ENCODE measurements around the gene SS18. TPM values are rescaled to one million over a fixed set of nuclear protein-coding genes. Genes with fewer than 3 reads are reported as not detected.

SS18 gene
- total RNA-seq, 2 experiments from 2014 or later = 59.3 to 64.5 TPM

DNA sequence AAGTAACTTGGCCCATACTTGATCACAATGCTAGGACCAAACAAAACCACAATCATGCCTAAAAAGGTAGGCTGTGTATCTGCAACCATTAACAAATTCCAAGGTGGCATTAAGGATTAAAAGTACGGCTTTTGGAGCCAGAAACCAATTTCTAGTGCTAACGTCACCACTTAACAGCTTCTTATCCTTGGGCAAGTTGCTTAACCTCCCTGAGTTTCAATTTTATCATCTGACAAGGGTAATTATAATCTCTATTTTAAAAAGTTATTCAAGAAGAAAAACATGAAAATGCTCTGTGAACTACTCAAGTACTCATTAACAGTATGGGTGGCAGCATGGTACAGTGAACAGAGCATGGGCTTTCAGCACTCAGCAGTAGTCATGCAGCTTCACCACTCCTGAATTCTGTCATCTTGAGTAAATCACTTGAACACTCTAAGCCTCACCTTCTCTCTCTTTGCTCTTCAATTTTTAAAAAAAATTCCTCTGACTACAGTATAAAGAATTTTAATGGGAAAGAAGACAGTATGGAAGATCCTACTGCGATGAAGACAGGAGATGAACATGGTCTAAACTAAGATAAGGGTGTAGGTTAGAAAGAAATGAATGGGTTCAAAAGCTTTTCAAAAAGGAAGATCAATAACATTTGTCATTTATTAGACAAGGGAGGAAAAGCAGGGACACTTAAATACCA lies 69.2 kb downstream of the SS18 start:
- DNase-seq = no peak
- Mint-ChIP-seq H3K27me3 (ENCODE audit: low read depth) (no peaks in the 10 kb centered on the region), H3K4me3 (no peak overlapping the region), H3K27ac (no peak overlapping the region), H3K36me3 (ENCODE audit: low read depth) (peaks cover 64% of the 10 kb centered on the region), H3K4me1 (ENCODE audit: low read depth) (peaks cover 8% of the 10 kb centered on the region), H3K9me3 (ENCODE audit: insufficient read depth) (no peaks in the 10 kb centered on the region)
- ChIA-PET POLR2A (no interaction called here), CTCF (no interaction called here)
- no peak for ATAC-seq

- ChIA-PET CTCF (no interaction called here), POLR2A (no interaction called here)
- Mint-ChIP-seq H3K4me1 (ENCODE audit: low read depth) (peaks cover 1% of the 10 kb centered on the region), H3K27ac (no peak overlapping the region), H3K9me3 (ENCODE audit: insufficient read depth) (no peaks in the 10 kb centered on the region), H3K4me3 (no peak overlapping the region), H3K27me3 (ENCODE audit: low read depth) (no peaks in the 10 kb centered on the region), H3K36me3 (ENCODE audit: low read depth) (peaks cover 45% of the 10 kb centered on the region)
- ATAC-seq = no peak
- no peak for DNase-seq
Observed at GRCh38 chr18:26017929-26018328, 72.5 kb downstream of the SS18 start.

GRCh38 chr18:26014462-26014861 lies 76.0 kb downstream of the SS18 start:
- CTCF ChIA-PET = no interaction called here
- ATAC-seq = no peak
- no peaks in the 10 kb centered on the region for H3K27me3 Mint-ChIP-seq (ENCODE audit: low read depth)
- peaks cover 37% of the 10 kb centered on the region for H3K36me3 Mint-ChIP-seq (ENCODE audit: low read depth)
- POLR2A ChIA-PET = no interaction called here
- DNase-seq = no peak
- H3K27ac Mint-ChIP-seq = no peak overlapping the region
- H3K4me1 Mint-ChIP-seq (ENCODE audit: low read depth) = peaks cover 1% of the 10 kb centered on the region
- H3K4me3 Mint-ChIP-seq = no peak overlapping the region
- no peaks in the 10 kb centered on the region for H3K9me3 Mint-ChIP-seq (ENCODE audit: insufficient read depth)

DNA sequence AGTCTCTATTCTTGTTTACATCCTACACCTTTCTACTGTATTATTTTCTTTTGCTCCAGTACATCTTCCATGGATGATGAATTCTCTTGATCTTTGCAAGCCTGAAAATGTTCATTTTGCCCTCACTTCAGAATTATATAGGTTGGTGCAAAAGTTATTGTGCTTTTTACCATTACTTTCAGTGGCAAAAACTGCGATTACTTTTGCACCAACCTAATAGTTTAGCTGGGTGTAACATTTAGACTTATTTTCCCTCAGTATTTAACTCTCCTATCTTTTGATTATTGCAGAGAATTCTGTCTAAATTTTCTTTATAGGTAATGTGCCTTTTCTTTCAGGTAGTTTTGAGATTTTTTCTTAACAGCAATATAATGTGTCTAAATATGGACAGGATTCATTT lies 81.8 kb downstream of the SS18 start:
- Mint-ChIP-seq H3K4me3 (no peak overlapping the region), H3K36me3 (ENCODE audit: low read depth) (peaks cover 13% of the 10 kb centered on the region), H3K27me3 (ENCODE audit: low read depth) (peaks cover 3% of the 10 kb centered on the region), H3K9me3 (ENCODE audit: insufficient read depth) (no peaks in the 10 kb centered on the region), H3K4me1 (ENCODE audit: low read depth) (no peaks in the 10 kb centered on the region), H3K27ac (no peak overlapping the region)
- POLR2A ChIA-PET = no interaction called here
- DNase-seq (no peak), ATAC-seq (no peak)
- CTCF ChIA-PET = interaction anchor here (0.7 kb wide), 1 partner anchor 329 kb away, joined by 3 read pairs; no protein-coding TSS in a partner anchor

DNA sequence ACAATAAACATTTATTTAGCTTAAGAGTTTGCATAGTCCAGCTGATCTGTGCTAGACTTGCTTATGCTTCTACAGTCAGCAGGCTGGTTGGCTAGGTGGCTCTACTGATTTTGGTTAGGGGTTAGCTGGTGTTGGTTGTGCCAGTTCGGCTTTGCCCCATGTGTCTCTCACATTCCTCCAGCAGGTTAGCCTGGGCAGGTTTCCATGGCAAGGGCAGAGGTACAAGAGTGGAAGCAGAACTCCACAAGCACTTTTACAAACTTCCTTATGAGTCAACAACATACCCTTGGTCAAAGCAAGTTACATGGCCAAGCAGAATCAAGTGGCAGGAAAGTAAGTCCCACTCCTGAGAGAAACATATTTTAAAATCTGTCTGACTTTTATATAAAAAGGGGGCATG lies 82.3 kb downstream of the SS18 start:
- no peak for DNase-seq
- no peak for ATAC-seq
- CTCF ChIA-PET = no interaction called here
- Mint-ChIP-seq H3K27ac (no peak overlapping the region), H3K27me3 (ENCODE audit: low read depth) (peaks cover 3% of the 10 kb centered on the region), H3K4me1 (ENCODE audit: low read depth) (no peaks in the 10 kb centered on the region), H3K9me3 (ENCODE audit: insufficient read depth) (no peaks in the 10 kb centered on the region), H3K36me3 (ENCODE audit: low read depth) (peaks cover 10% of the 10 kb centered on the region), H3K4me3 (no peak overlapping the region)
- POLR2A ChIA-PET = interaction anchor here (0.9 kb wide), 1 partner anchor 13 kb away, joined by 3 read pairs; no protein-coding TSS in a partner anchor

- no peak overlapping the region for H3K4me3 Mint-ChIP-seq
- H3K27me3 Mint-ChIP-seq (ENCODE audit: low read depth) = peaks cover 3% of the 10 kb centered on the region
- H3K9me3 Mint-ChIP-seq (ENCODE audit: insufficient read depth) = no peaks in the 10 kb centered on the region
- no peak overlapping the region for H3K27ac Mint-ChIP-seq
- CTCF ChIA-PET = no interaction called here
- no peak for DNase-seq
- ATAC-seq = no peak
- peaks cover 5% of the 10 kb centered on the region for H3K36me3 Mint-ChIP-seq (ENCODE audit: low read depth)
- POLR2A ChIA-PET = no interaction called here
- no peaks in the 10 kb centered on the region for H3K4me1 Mint-ChIP-seq (ENCODE audit: low read depth)
Observed at GRCh38 chr18:26005950-26006349, 84.5 kb downstream of the SS18 start.

GRCh38 chr18:26004832-26005231 lies 85.6 kb downstream of the SS18 start:
- H3K4me1 Mint-ChIP-seq (ENCODE audit: low read depth) = no peaks in the 10 kb centered on the region
- no peak for ATAC-seq
- H3K27me3 Mint-ChIP-seq (ENCODE audit: low read depth) = peaks cover 3% of the 10 kb centered on the region
- H3K4me3 Mint-ChIP-seq = no peak overlapping the region
- CTCF ChIA-PET = interaction anchor here (1.0 kb wide), 1 partner anchor 10 kb away, joined by 3 read pairs; no protein-coding TSS in a partner anchor
- H3K27ac Mint-ChIP-seq = no peak overlapping the region
- H3K9me3 Mint-ChIP-seq (ENCODE audit: insufficient read depth) = no peaks in the 10 kb centered on the region
- peaks cover 2% of the 10 kb centered on the region for H3K36me3 Mint-ChIP-seq (ENCODE audit: low read depth)
- no peak for DNase-seq
- POLR2A ChIA-PET = no interaction called here

DNA sequence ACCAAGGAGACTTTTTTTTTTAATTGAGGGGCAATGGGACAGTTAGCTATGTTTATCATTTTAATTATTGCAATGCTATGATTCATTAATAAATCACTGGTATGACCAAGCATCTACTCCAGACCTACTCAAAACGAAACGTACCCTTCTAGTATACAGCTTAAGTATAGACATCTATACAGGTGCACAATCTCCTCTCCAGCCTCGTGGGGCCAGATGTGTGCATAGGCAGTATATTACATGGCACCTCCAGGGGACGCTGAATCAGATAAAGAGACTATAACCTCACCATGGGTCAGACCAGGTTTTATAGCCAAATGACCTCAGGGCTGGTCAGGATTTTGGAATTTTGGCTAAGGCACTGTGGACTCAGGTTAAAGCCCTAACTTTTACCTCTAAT lies 86.6 kb downstream of the SS18 start:
- Mint-ChIP-seq H3K9me3 (ENCODE audit: insufficient read depth) (peaks cover 5% of the 10 kb centered on the region), H3K36me3 (ENCODE audit: low read depth) (no peaks in the 10 kb centered on the region), H3K4me3 (no peak overlapping the region), H3K27me3 (ENCODE audit: low read depth) (peaks cover 3% of the 10 kb centered on the region), H3K27ac (no peak overlapping the region), H3K4me1 (ENCODE audit: low read depth) (no peaks in the 10 kb centered on the region)
- ChIA-PET POLR2A (no interaction called here), CTCF (interaction anchor here (1.0 kb wide), 1 partner anchor 9 kb away, joined by 3 read pairs; no protein-coding TSS in a partner anchor)
- ATAC-seq (no peak), DNase-seq (no peak)

DNA sequence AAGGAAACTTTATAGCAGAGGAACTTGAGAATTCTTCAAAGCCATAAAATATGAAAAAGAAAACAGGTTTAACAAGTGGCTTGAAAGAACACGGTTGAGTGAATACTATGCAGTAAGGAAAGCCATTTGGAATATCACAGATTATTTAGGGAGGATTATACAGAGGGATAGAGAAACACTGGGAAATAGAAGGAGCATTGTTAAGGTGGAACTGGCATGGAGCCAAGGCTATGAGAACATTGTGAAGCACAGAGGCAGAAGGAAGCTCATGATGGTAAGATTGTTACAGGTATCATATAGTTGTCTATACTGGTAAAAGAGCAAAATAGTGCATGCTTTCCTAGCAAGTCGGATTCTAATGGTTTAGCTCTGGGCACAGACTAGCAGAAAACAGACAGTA lies 87.1 kb downstream of the SS18 start:
- Mint-ChIP-seq H3K9me3 (ENCODE audit: insufficient read depth) (peaks cover 5% of the 10 kb centered on the region), H3K4me3 (no peak overlapping the region), H3K27ac (no peak overlapping the region), H3K4me1 (ENCODE audit: low read depth) (no peaks in the 10 kb centered on the region), H3K36me3 (ENCODE audit: low read depth) (no peaks in the 10 kb centered on the region), H3K27me3 (ENCODE audit: low read depth) (peaks cover 3% of the 10 kb centered on the region)
- CTCF ChIA-PET = no interaction called here
- no peak for DNase-seq
- POLR2A ChIA-PET = no interaction called here
- ATAC-seq = no peak

- Mint-ChIP-seq H3K9me3 (ENCODE audit: insufficient read depth) (peaks cover 5% of the 10 kb centered on the region), H3K4me3 (no peak overlapping the region), H3K27me3 (ENCODE audit: low read depth) (peaks cover 3% of the 10 kb centered on the region), H3K36me3 (ENCODE audit: low read depth) (no peaks in the 10 kb centered on the region), H3K27ac (no peak overlapping the region), H3K4me1 (ENCODE audit: low read depth) (no peaks in the 10 kb centered on the region)
- ChIA-PET POLR2A (no interaction called here), CTCF (no interaction called here)
- ATAC-seq = no peak
- DNase-seq = no peak
Observed at GRCh38 chr18:26002375-26002910, 88.0 kb downstream of the SS18 start.

DNA sequence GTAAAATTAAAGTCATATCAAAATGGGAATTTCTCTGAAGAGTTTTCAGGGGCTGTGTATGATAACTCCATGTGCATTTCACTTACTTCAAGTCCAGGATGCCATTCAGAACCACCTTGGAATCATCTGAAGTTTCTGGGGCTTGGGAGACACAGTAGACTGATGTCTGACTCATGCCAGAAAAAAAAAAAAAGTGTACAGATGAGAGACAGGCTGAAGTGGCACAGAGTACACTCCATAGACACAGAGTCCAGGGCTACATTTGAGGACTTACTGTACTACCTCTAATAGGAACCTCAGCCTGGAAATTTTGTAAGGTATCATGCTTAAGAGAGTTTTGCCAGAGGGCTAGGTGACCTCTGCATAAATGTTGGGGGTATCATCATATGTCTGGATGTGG lies 92.0 kb downstream of the SS18 start:
- DNase-seq (no peak), ATAC-seq (no peak)
- Mint-ChIP-seq H3K9me3 (ENCODE audit: insufficient read depth) (peaks cover 5% of the 10 kb centered on the region), H3K27me3 (ENCODE audit: low read depth) (no peaks in the 10 kb centered on the region), H3K36me3 (ENCODE audit: low read depth) (no peaks in the 10 kb centered on the region), H3K27ac (no peak overlapping the region), H3K4me3 (no peak overlapping the region), H3K4me1 (ENCODE audit: low read depth) (no peaks in the 10 kb centered on the region)
- ChIA-PET CTCF (no interaction called here), POLR2A (no interaction called here)

GRCh38 chr18:25992566-25992965 lies 97.8 kb downstream of the SS18 start:
- H3K27me3 Mint-ChIP-seq (ENCODE audit: low read depth) = peaks cover 2% of the 10 kb centered on the region
- no peak for ATAC-seq
- ChIA-PET CTCF (interaction anchor here (1.3 kb wide), 1 partner anchor 10 kb away, joined by 4 read pairs; no protein-coding TSS in a partner anchor), POLR2A (no interaction called here)
- H3K36me3 Mint-ChIP-seq (ENCODE audit: low read depth) = no peaks in the 10 kb centered on the region
- DNase-seq = no peak
- no peak overlapping the region for H3K27ac Mint-ChIP-seq
- no peak overlapping the region for H3K4me3 Mint-ChIP-seq
- H3K9me3 Mint-ChIP-seq (ENCODE audit: insufficient read depth) = no peaks in the 10 kb centered on the region
- H3K4me1 Mint-ChIP-seq (ENCODE audit: low read depth) = no peaks in the 10 kb centered on the region

- no peak overlapping the region for H3K4me3 Mint-ChIP-seq
- ChIA-PET CTCF (no interaction called here), POLR2A (no interaction called here)
- DNase-seq (no peak), ATAC-seq (no peak)
- H3K9me3 Mint-ChIP-seq (ENCODE audit: insufficient read depth) = no peaks in the 10 kb centered on the region
- no peaks in the 10 kb centered on the region for H3K4me1 Mint-ChIP-seq (ENCODE audit: low read depth)
- peaks cover 2% of the 10 kb centered on the region for H3K27me3 Mint-ChIP-seq (ENCODE audit: low read depth)
- no peak overlapping the region for H3K27ac Mint-ChIP-seq
- no peaks in the 10 kb centered on the region for H3K36me3 Mint-ChIP-seq (ENCODE audit: low read depth)
Observed at GRCh38 chr18:25990473-25990872, 99.9 kb downstream of the SS18 start.
